Measurements from ENCODE around the gene C1orf50. TPM values are rescaled to one million over a fixed set of nuclear protein-coding genes. Genes with fewer than 3 reads are reported as not detected.

C1orf50 gene
- total RNA-seq, 1 donor from 2014 or later, result 13.6 TPM

- Mint-ChIP-seq H3K4me1 (peaks cover 28% of the 10 kb centered on the region), H3K27ac (ENCODE audit: unreplicated experiment) (no peak overlapping the region), H3K27me3 (ENCODE audit: low read depth) (no peaks in the 10 kb centered on the region), H3K9me3 (no peaks in the 10 kb centered on the region), H3K4me3 (no peak overlapping the region), H3K36me3 (ENCODE audit: low read depth) (no peaks in the 10 kb centered on the region)
- no peak for TF ChIP-seq CTCF (conservative IDR thresholded peaks at IDR 0.05)
- DNase-seq (ENCODE audit: low read depth, low spot score), result no peak
Measured at GRCh38 chr1:42824481-42825035, 57.5 kb downstream of the C1orf50 start.

- Mint-ChIP-seq H3K4me3 (no peak overlapping the region), H3K9me3 (no peaks in the 10 kb centered on the region), H3K27ac (ENCODE audit: unreplicated experiment) (no peak overlapping the region), H3K4me1 (peaks cover 35% of the 10 kb centered on the region), H3K27me3 (ENCODE audit: low read depth) (no peaks in the 10 kb centered on the region), H3K36me3 (ENCODE audit: low read depth) (no peaks in the 10 kb centered on the region)
- no peak for TF ChIP-seq CTCF (conservative IDR thresholded peaks at IDR 0.05)
- DNase-seq (ENCODE audit: low read depth, low spot score), result no peak
Measured at GRCh38 chr1:42825036-42825851, 58.2 kb downstream of the C1orf50 start.

Other genes starting within 250 kb of the C1orf50 start
- 69.2 and 75.2 TPM in 2 replicates for gene PPIH, start 108.8 kb upstream of the C1orf50 start, total RNA-seq
- 1,242 and 1,309 TPM in 2 replicates for gene YBX1, start 84.8 kb upstream of the C1orf50 start, total RNA-seq
- 0.14 and 0.19 TPM in 2 replicates for gene CLDN19, start 27.0 kb upstream of the C1orf50 start, total RNA-seq
- 77.2 and 88.6 TPM in 2 replicates for gene P3H1, start 221 bp upstream of the C1orf50 start, total RNA-seq
- 0.70 and 0.91 TPM in 2 replicates for gene TMEM269, start 17.7 kb downstream of the C1orf50 start, total RNA-seq
- gene ERMAP, start 49.9 kb downstream of the C1orf50 start, total RNA-seq, result 7.1 and 8.8 TPM in 2 replicates
- gene SVBP, start 50.1 kb downstream of the C1orf50 start, total RNA-seq, result 46.5 and 47.9 TPM in 2 replicates
- gene ZNF691, start 79.4 kb downstream of the C1orf50 start, total RNA-seq, result 19.1 TPM in 2 replicates
- gene SLC2A1, start 191.6 kb downstream of the C1orf50 start, total RNA-seq, result 254 and 265 TPM in 2 replicates